ENCODE data around the gene ZBTB34. TPM values are rescaled to one million over a fixed set of nuclear protein-coding genes. Genes with fewer than 3 reads are reported as not detected.

The ZBTB34 gene
- total RNA-seq, 2 donors from 2014 or later = 7.1 to 8.1 TPM

DNA sequence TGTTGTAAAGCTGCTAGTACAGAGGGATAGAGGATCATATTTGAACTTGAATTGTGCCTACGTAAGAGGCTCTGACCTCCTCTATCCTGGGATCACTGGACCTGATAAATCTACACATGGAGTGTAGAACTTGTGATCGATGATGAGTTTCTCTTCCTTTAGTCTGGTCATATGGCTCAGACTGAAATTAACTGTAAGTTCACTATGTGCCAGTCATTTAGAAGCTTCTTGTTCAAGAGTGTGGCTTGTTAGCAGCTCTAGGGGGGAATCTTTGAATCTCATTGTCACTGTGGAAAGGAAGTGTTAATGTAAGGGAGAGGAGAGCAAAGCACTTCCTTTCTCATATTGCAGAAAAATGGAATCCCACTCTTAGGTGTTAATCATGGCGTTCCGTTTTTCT is 12.1 kb downstream of the ZBTB34 start:
- DNase-seq (no peak), ATAC-seq (replicated peaks in 1 of 2) (peak; percentile 32 to 75)
- Mint-ChIP-seq H3K4me1 (ENCODE audit: low read depth) (peaks cover 33% of the 10 kb centered on the region), H3K27ac (peak overlapping the region; percentile 38), H3K9me3 (no peaks in the 10 kb centered on the region), H3K27me3 (ENCODE audit: low read depth) (no peaks in the 10 kb centered on the region), H3K36me3 (ENCODE audit: insufficient read depth in 2 of 2) (no peaks in the 10 kb centered on the region), H3K4me3 (no peak overlapping the region)

DNA sequence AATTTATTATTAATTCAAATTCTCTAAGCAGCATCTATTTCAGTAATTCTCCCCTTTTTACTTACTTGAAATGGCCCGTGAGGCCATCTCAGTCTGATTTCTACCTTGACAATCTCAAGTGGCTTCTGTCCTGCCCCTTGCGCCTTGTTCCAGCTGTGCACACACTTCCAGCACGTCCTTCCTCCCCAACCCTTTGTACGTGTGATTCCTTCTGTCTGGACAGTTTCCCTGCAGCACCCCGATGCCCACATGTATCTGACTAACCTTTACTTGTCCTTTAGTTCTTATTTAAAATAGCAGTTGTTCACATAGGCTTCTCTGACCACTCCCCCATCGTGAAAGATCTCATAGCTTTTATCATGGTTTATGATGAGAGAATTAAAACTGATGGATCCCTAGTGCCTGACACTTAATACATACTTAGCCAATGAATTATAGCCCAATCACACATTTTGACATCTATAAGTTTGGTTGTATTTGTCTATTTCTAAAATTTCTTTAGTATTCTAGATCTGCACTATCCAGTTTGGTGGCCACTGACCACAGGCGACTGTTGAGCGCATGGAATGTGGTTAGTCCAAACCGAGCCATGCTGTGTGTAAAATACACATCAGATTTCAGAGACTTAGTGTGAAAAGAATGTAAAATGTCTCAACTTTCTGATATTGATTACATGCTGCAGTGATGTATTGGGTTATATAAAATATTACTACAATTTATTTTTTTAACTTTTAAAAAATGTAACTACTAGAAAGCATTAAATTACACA is 14.3 kb downstream of the ZBTB34 start:
- H3K4me1 Mint-ChIP-seq (ENCODE audit: low read depth) = peaks cover 32% of the 10 kb centered on the region
- H3K4me3 Mint-ChIP-seq = no peak overlapping the region
- no peaks in the 10 kb centered on the region for H3K36me3 Mint-ChIP-seq (ENCODE audit: insufficient read depth in 2 of 2)
- no peaks in the 10 kb centered on the region for H3K9me3 Mint-ChIP-seq
- no peaks in the 10 kb centered on the region for H3K27me3 Mint-ChIP-seq (ENCODE audit: low read depth)
- ATAC-seq (replicated peaks in 1 of 2) (no peak), DNase-seq (no peak)
- peak overlapping the region; percentile 52 for H3K27ac Mint-ChIP-seq

DNA sequence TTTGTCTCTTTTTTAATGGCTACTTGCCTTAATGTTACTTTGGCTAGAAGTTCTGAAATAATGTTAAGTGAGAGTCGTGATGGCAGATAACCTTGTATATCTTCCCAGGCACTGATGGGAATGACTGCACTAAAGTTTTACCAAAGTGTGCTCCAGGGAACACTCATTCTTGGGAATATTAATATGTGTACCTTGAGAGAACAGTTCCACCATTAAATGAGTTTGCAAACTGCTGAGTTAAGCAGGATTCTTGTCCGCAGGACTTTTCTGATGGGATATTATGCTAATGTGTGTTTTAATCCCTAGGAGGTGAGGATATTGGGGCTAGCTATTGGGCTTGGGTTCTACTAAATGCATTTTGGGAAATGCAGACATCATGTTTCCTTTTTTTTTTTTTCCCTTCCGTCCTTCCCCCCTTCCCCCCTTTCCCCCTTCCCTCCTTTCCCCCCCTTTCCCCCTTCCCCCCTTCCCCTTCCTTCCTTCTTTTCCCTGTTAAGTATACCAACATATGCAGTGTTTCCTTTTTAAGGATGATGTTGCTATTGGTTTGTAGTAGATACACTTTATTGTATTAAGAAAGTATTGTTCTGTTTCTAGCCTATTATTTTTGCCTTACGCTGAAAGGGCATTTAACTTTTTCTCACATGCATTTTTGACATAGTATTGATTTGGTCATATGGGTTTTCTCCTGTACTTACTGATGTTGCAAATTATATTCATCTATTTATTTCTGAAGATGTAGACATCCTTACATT is 15.5 kb downstream of the ZBTB34 start:
- no peak overlapping the region for H3K4me3 Mint-ChIP-seq
- H3K27me3 Mint-ChIP-seq (ENCODE audit: low read depth) = no peaks in the 10 kb centered on the region
- ATAC-seq (replicated peaks in 1 of 2) (no peak), DNase-seq (no peak)
- peak overlapping the region; percentile 95 for H3K27ac Mint-ChIP-seq
- no peaks in the 10 kb centered on the region for H3K9me3 Mint-ChIP-seq
- peaks cover 32% of the 10 kb centered on the region for H3K4me1 Mint-ChIP-seq (ENCODE audit: low read depth)
- no peaks in the 10 kb centered on the region for H3K36me3 Mint-ChIP-seq (ENCODE audit: insufficient read depth in 2 of 2)

DNA sequence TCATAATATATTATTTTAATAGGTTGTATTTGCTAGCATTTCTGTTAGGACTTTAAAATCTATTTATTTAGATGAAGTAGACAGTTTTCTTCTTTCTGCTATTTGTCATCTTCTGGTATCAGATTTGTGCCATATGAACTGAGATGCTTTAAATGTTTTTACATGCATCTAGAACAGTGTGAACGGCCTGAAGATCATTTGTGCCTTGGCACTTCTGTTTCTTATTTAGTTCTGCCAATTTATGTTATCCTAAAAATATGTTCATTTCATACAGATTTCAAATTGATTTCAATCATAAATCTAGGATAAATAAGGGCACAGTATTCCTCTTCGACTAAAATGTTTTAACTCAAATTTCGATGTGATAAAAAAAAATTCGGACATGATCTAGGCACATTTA is 16.1 kb downstream of the ZBTB34 start:
- Mint-ChIP-seq H3K27ac (peak overlapping the region; percentile 95), H3K27me3 (ENCODE audit: low read depth) (no peaks in the 10 kb centered on the region), H3K9me3 (no peaks in the 10 kb centered on the region), H3K4me3 (no peak overlapping the region), H3K36me3 (ENCODE audit: insufficient read depth in 2 of 2) (no peaks in the 10 kb centered on the region), H3K4me1 (ENCODE audit: low read depth) (peaks cover 32% of the 10 kb centered on the region)
- DNase-seq (no peak), ATAC-seq (replicated peaks in 1 of 2) (no peak)

- Mint-ChIP-seq H3K27me3 (ENCODE audit: low read depth) (no peaks in the 10 kb centered on the region), H3K4me1 (ENCODE audit: low read depth) (peaks cover 31% of the 10 kb centered on the region), H3K36me3 (ENCODE audit: insufficient read depth in 2 of 2) (no peaks in the 10 kb centered on the region), H3K27ac (peak overlapping the region; percentile 63), H3K4me3 (no peak overlapping the region), H3K9me3 (no peaks in the 10 kb centered on the region)
- ATAC-seq (replicated peaks in 1 of 2) = no peak
- no peak for DNase-seq
Observed at GRCh38 chr9:126877418-126877817, 17.0 kb downstream of the ZBTB34 start.

- no peak for DNase-seq
- no peak overlapping the region for H3K4me3 Mint-ChIP-seq
- H3K9me3 Mint-ChIP-seq = no peaks in the 10 kb centered on the region
- H3K4me1 Mint-ChIP-seq (ENCODE audit: low read depth) = peaks cover 23% of the 10 kb centered on the region
- H3K27ac Mint-ChIP-seq = no peak overlapping the region
- ATAC-seq (replicated peaks in 1 of 2) = no peak
- H3K27me3 Mint-ChIP-seq (ENCODE audit: low read depth) = no peaks in the 10 kb centered on the region
- H3K36me3 Mint-ChIP-seq (ENCODE audit: insufficient read depth in 2 of 2) = no peaks in the 10 kb centered on the region
Observed at GRCh38 chr9:126879288-126879687, 18.8 kb downstream of the ZBTB34 start.

GRCh38 chr9:126880226-126880946 is 19.9 kb downstream of the ZBTB34 start:
- Mint-ChIP-seq H3K27ac (no peak overlapping the region), H3K9me3 (no peaks in the 10 kb centered on the region), H3K36me3 (ENCODE audit: insufficient read depth in 2 of 2) (no peaks in the 10 kb centered on the region), H3K27me3 (ENCODE audit: low read depth) (no peaks in the 10 kb centered on the region), H3K4me3 (no peak overlapping the region), H3K4me1 (ENCODE audit: low read depth) (peaks cover 23% of the 10 kb centered on the region)
- no peak for ATAC-seq (replicated peaks in 1 of 2)
- DNase-seq = no peak

DNA sequence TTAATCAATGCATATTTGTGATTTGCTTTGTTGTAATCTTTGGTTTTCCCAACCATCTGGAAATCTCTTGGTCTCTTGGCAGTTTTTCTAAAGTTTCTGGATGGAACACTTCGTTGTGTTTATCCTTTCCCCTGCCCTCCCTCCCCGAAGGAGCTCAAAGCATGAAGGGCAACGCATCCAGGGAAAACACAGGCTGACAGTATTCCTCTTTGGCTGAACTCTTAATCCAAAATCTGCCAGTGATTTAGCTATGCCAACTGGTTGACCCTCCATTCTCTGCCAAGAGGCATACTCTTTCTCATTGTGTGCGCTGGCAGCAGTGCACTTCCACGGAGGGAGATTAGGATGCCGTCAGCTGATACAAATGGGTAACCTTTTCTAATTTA is 20.5 kb downstream of the ZBTB34 start:
- Mint-ChIP-seq H3K4me3 (no peak overlapping the region), H3K27ac (no peak overlapping the region), H3K36me3 (ENCODE audit: insufficient read depth in 2 of 2) (no peaks in the 10 kb centered on the region), H3K9me3 (no peaks in the 10 kb centered on the region), H3K27me3 (ENCODE audit: low read depth) (no peaks in the 10 kb centered on the region), H3K4me1 (ENCODE audit: low read depth) (peaks cover 22% of the 10 kb centered on the region)
- DNase-seq (no peak), ATAC-seq (replicated peaks in 1 of 2) (no peak)

- ATAC-seq (replicated peaks in 1 of 2) (no peak), DNase-seq (no peak)
- no peak overlapping the region for H3K27ac Mint-ChIP-seq
- H3K4me1 Mint-ChIP-seq (ENCODE audit: low read depth) = peaks cover 4% of the 10 kb centered on the region
- H3K27me3 Mint-ChIP-seq (ENCODE audit: low read depth) = no peaks in the 10 kb centered on the region
- no peaks in the 10 kb centered on the region for H3K36me3 Mint-ChIP-seq (ENCODE audit: insufficient read depth in 2 of 2)
- H3K4me3 Mint-ChIP-seq = no peak overlapping the region
- no peaks in the 10 kb centered on the region for H3K9me3 Mint-ChIP-seq
Observed at GRCh38 chr9:126882746-126883145, 22.3 kb downstream of the ZBTB34 start.

DNA sequence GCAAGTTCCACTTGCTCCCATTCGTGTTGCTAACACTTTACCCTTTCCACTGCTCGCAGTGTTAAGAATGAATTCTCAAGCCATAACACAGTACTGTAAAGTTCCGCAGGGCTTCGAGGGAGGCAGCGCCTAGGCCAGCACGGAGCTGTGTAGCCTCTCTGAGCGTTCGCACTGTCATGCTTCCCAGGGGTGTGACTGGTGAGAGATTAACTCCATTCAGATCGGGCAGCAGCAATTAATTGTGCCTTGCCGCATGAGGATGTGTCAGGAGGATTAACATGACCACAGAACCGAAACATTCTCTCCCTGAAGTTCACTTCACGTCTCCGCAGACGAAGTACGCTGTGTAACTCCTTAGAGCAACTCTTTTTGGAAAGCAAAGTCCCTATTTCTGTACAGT is 23.2 kb downstream of the ZBTB34 start:
- no peaks in the 10 kb centered on the region for H3K9me3 Mint-ChIP-seq
- H3K4me1 Mint-ChIP-seq (ENCODE audit: low read depth) = no peaks in the 10 kb centered on the region
- no peaks in the 10 kb centered on the region for H3K27me3 Mint-ChIP-seq (ENCODE audit: low read depth)
- ATAC-seq (replicated peaks in 1 of 2) (no peak), DNase-seq (no peak)
- no peaks in the 10 kb centered on the region for H3K36me3 Mint-ChIP-seq (ENCODE audit: insufficient read depth in 2 of 2)
- no peak overlapping the region for H3K27ac Mint-ChIP-seq
- no peak overlapping the region for H3K4me3 Mint-ChIP-seq

DNA sequence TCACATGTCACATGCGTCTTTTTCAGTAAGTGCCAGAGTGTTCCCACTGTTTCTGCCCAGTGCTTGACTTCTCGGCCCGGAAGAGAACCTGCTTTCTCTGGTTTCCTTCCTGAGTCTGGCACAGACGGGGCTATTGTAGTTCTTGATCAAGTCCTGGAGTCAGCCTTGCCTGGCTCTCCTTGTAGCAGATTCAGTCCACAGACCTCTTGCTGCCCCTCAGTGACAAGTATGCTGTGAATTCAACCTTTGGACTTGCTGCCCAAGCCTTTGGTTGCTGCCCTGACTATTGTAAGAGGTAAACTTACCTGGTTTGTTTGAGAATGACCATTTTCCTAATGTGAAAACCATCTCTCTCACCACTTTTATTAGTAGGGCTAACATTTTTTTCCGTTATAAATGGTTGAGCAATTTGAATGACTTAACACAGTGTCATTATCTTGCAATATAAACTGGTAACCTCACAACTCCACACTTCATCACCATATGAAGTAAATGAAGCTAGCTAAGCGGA is 24.7 kb downstream of the ZBTB34 start:
- DNase-seq (no peak), ATAC-seq (replicated peaks in 1 of 2) (no peak)
- Mint-ChIP-seq H3K27ac (no peak overlapping the region), H3K9me3 (no peaks in the 10 kb centered on the region), H3K4me3 (no peak overlapping the region), H3K4me1 (ENCODE audit: low read depth) (no peaks in the 10 kb centered on the region), H3K27me3 (ENCODE audit: low read depth) (no peaks in the 10 kb centered on the region), H3K36me3 (ENCODE audit: insufficient read depth in 2 of 2) (no peaks in the 10 kb centered on the region)

DNA sequence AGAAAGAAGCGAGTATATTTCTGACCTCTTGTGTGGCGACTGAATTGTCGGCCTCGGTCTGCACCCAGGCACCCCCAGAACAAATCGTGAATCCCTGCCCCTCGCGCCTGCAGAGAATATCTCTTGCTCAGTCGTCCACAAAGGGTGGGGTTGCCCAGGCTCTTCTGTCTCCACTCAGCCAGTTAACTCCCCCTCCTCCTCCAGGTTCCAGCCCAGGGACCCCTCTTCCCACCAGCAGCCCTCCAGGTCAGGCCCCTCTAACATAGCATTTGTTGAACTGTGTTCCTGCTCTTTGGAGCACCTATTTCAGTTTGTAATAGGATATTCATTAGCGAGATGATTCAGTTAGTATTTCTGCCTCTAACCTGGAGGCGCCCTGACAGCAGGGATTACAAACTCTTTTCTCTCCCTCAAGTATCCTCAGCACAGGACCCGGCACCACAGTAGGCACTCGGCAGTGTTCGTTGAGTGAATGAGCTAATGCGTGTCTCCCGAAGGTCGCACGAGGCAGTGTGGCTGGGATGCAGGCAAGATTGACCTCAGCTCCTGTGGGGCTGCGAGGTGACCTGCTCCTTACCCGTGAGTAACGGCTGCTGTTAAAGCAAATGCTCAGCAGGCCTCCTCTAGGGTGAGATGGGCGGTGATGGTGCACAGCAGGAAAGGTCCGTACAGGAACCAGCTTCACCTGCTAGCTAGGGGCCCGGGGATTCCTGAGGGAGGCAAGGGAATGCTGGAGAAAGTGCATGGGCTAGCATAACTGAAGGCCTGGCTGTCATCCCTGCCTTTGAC is 25.8 kb downstream of the ZBTB34 start:
- no peak overlapping the region for H3K27ac Mint-ChIP-seq
- H3K36me3 Mint-ChIP-seq (ENCODE audit: insufficient read depth in 2 of 2) = no peaks in the 10 kb centered on the region
- no peaks in the 10 kb centered on the region for H3K9me3 Mint-ChIP-seq
- DNase-seq = no peak
- no peaks in the 10 kb centered on the region for H3K4me1 Mint-ChIP-seq (ENCODE audit: low read depth)
- H3K4me3 Mint-ChIP-seq = no peak overlapping the region
- no peak for ATAC-seq (replicated peaks in 1 of 2)
- no peaks in the 10 kb centered on the region for H3K27me3 Mint-ChIP-seq (ENCODE audit: low read depth)

All from activated T-cell treated with anti-CD3 and anti-CD28 coated beads, Interleukin-2, amount 50 U/mL, for 72 hours (primary cell).